IPS DF 4.7 (cell line): ENCODE measurements around the gene CLRN3.

Experiments used
- DNase-seq: peaks from one replicate; pipeline ENCODE4 v3.0.0-alpha.2; 2013; ENCODE audit warnings: low spot score; ENCODE audit errors: extremely low read depth

The CLRN3 gene

GRCh38 chr10:127899766-127900387 lies 7.1 kb upstream of the CLRN3 start:
- no peak for DNase-seq

- DNase-seq = no peak
Observed at GRCh38 chr10:127897177-127897576, 4.4 kb upstream of the CLRN3 start.

GRCh38 chr10:127896590-127896989 lies 3.8 kb upstream of the CLRN3 start:
- no peak for DNase-seq

- no peak for DNase-seq
Observed at GRCh38 chr10:127894146-127894545, 1.4 kb upstream of the CLRN3 start.

GRCh38 chr10:127890832-127891334 lies 1.9 kb downstream of the CLRN3 start:
- DNase-seq = no peak

GRCh38 chr10:127890216-127890615 lies 2.5 kb downstream of the CLRN3 start:
- no peak for DNase-seq

GRCh38 chr10:127889605-127890195 lies 3.0 kb downstream of the CLRN3 start:
- DNase-seq = no peak

GRCh38 chr10:127888521-127889312 lies 4.0 kb downstream of the CLRN3 start:
- no peak for DNase-seq

- DNase-seq = no peak
Observed at GRCh38 chr10:127887541-127888415, 5.0 kb downstream of the CLRN3 start.

- no peak for DNase-seq
Observed at GRCh38 chr10:127886371-127887051, 6.2 kb downstream of the CLRN3 start.

GRCh38 chr10:127884501-127884900 lies 8.2 kb downstream of the CLRN3 start:
- DNase-seq = no peak

- DNase-seq = no peak
Observed at GRCh38 chr10:127883516-127883915, 9.2 kb downstream of the CLRN3 start.

- DNase-seq = no peak
Observed at GRCh38 chr10:127882801-127883459, 9.8 kb downstream of the CLRN3 start.

- DNase-seq = no peak
Observed at GRCh38 chr10:127882391-127882790, 10.3 kb downstream of the CLRN3 start.

- no peak for DNase-seq
Observed at GRCh38 chr10:127881262-127881661, 11.5 kb downstream of the CLRN3 start.

GRCh38 chr10:127880557-127880956 lies 12.2 kb downstream of the CLRN3 start:
- DNase-seq = no peak

GRCh38 chr10:127878475-127879055 lies 14.2 kb downstream of the CLRN3 start:
- DNase-seq = no peak

GRCh38 chr10:127877699-127878098 lies 15.0 kb downstream of the CLRN3 start:
- DNase-seq = no peak

GRCh38 chr10:127877116-127877515 lies 15.6 kb downstream of the CLRN3 start:
- no peak for DNase-seq

- DNase-seq = no peak
Observed at GRCh38 chr10:127875916-127876315, 16.8 kb downstream of the CLRN3 start.
